G401 (cell line): ENCODE results near the gene SRGAP3. TPM values are rescaled to one million over a fixed set of nuclear protein-coding genes. Genes with fewer than 3 reads are reported as not detected.
"Not testable (repeated sequence)": the region's sequence is repeated elsewhere in the genome, so short reads cannot be mapped to it uniquely, and the experiment has no call there.

Experiments used
- DNase-seq: peaks from one replicate; pipeline ENCODE4 v3.0.0-alpha.2; 2015; ENCODE audit warnings: low spot score
- in situ Hi-C: cut with HindIII; loops from 2 replicates; pipeline ENCODE4 v1.10.0; 2016; ENCODE audit warnings: low sequenced_read_pairs, mixed read lengths
- total RNA-seq: library from RNA; depleted of rRNA; stranded (reverse); fragments of >200 nt; shearing (Covaris generic); gene quantifications from 2 replicates; pipeline ENCODE4 v1.2.3, GENCODE V29; 2014

Gene SRGAP3
- total RNA-seq, 1 experiment from 2014 or later = 0.37 TPM

- in situ Hi-C loops = no loop called here
- peak; percentile 85 for DNase-seq
Measured at GRCh38 chr3:9108876-9109567, 140.4 kb downstream of the SRGAP3 start.

DNA sequence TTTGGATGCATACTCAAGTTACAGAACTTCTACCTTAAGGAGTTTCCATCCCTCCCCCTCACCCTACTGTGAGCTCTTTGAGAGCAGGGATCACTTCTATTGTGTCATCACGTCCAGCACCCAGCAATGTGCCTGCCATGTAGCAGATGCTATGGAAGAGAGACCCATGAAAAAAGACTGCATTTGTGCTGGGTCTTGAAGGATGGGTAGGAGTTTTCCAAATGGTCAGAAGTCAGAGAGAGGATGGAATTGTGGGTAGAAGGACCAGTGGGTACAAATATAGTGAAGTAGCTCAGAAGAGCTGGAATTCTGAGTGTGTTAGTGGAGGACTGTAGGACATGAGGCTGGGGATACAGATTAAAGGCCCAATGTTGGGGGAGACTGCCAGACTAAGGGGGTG, 141.7 kb downstream of the SRGAP3 start:
- no peak for DNase-seq
- in situ Hi-C loops = no loop called here

GRCh38 chr3:9105421-9105820, 144.0 kb downstream of the SRGAP3 start:
- no peak for DNase-seq
- in situ Hi-C loops = no loop called here

GRCh38 chr3:9104121-9104520, 145.3 kb downstream of the SRGAP3 start:
- in situ Hi-C loops = no loop called here
- DNase-seq = no peak

GRCh38 chr3:9102240-9102981, 147.0 kb downstream of the SRGAP3 start:
- in situ Hi-C loops = no loop called here
- DNase-seq = no peak

DNA sequence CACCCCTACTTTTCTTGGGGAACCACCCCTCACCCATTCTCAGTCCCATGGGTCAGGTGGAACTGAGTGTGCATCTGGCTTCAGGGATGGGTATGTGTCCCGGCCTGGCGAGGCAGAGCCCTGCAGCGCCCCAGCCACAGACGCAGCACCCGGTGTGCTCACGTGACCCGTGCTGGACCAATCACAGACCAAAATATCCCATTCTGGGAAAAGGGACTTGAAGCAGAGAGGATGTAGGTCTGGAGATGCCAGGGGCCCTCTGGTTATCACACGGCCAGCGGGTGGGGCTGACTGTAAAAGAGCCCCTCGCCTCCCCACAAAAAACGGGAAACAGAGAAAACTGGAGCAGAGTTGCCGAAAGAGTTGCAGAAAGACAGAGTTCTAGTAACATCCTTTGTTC, 148.2 kb downstream of the SRGAP3 start:
- in situ Hi-C loops = no loop called here
- DNase-seq = no peak

GRCh38 chr3:9100513-9100894, 148.9 kb downstream of the SRGAP3 start:
- in situ Hi-C loops = no loop called here
- no peak for DNase-seq

DNA sequence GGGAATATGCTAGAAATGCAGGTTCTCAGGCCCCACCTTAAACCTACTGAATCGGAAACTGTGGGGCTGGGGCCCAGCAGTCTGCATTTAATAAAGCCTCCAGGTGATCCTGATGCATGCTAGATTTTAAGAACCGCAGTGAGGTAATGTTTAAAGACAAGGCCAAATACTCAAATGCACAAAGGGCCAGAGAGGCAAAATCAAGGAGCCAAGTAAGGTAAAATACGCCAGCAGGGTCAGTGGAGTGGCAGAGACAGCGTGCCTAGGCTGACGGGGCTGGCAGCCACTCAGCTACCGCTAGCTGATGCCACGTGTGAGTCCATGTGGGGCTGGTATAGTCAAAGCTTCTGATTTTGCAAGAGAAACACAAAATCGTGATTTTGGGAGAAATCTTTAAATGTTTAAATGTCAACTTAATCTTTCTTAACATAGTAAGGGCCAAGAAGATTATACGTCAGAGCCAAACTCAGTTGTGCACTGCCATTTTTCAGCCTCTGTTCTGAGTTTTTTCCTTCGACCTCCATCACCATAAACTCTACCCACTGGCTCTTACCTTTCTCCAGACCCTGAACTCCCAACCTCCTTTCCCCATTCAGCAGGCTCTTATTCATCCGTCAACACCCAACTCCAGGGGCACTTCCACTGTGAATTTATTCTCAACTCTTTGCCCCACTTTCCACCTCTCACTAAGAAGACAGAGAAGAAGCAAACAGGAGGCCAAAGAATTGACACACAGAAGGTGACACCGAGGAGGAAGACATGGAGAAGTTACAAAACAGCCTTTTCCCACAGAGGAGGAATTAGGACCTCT, 149.5 kb downstream of the SRGAP3 start:
- in situ Hi-C loops = no loop called here
- DNase-seq = no peak

- in situ Hi-C loops = no loop called here
- peak; percentile 92 for DNase-seq
Measured at GRCh38 chr3:9098716-9099675, 150.4 kb downstream of the SRGAP3 start.

GRCh38 chr3:9097495-9097894, 152.0 kb downstream of the SRGAP3 start:
- no peak for DNase-seq
- in situ Hi-C loops = no loop called here

- in situ Hi-C loops = no loop called here
Measured at GRCh38 chr3:9091486-9092235, 157.8 kb downstream of the SRGAP3 start.

GRCh38 chr3:9088441-9089353, 160.7 kb downstream of the SRGAP3 start:
- DNase-seq = peak; percentile 69
- in situ Hi-C loops = no loop called here

More at GRCh38 chr3:9091486-9092235, 157.8 kb downstream of the SRGAP3 start:
- peak; percentile 64 for DNase-seq

DNA sequence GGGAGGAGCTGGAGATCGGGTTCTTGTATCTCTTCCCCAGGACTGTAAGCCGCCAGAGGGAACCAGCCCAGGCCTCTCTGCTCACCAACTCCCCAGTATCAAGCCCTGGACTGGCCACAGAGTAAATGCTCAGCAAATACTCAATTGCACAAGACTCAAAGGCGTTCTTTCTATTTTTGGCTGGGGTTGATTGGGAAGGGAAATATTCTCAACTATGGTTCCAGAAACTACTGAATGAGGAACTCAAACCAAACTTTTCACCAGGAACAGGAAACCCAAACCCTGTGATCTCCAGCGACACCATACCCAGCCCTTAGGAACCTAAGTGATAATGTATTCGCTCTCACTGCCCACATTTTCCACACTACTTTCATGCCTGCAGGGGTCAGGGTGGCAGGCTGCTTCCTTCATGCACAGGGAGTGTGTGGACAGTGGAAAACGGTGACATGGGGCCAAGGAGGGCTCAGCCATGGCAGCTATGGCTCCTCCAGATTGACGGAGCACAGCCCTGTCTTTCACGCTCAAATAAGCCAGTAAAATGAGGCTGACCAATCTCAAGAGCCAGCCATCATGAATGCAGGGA, 161.5 kb downstream of the SRGAP3 start:
- in situ Hi-C loops = no loop called here
- peak; percentile 50 for DNase-seq

DNA sequence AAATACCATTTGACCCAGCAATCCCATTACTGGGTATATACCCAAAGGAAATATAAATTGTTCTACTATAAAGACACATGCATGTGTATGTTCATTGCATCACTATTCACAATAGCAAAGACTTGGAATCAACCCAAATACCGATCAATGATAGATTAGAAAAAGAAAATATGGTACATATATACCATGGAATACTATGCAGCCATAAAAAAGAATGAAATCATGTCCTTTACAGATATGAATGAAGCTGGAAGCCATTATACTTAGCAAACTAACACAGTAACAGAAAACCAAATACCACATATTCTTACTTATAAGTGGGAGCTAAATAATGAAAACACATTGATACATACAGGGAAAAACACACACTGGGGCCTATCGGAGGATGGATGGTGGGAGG, 164.0 kb downstream of the SRGAP3 start:
- in situ Hi-C loops, DNase-seq: not testable (repeated sequence)

GRCh38 chr3:9081184-9081818, 168.1 kb downstream of the SRGAP3 start:
- DNase-seq = no peak
- in situ Hi-C loops = no loop called here

DNA sequence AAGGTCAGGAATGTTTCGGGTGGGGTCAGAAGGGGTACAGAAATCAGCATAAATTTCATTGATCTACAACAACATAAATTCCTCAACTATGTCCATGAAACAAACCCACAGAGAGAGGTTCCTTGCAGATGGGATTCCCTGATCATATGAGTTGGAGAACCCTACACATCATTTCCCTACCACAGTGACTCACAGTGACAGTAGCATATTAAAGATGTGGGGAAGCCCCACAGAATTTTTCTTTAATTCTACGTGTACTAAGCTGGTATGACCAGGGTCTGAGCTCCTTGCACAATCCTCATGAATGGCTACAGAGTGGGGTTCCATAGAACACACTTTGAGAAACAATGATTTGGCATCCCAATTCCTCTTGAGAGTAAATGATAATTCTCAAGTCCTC, 169.3 kb downstream of the SRGAP3 start:
- no peak for DNase-seq

More for the DNA sequence above, 169.3 kb downstream of the SRGAP3 start:
- in situ Hi-C loops = no loop called here
